Measurements from ENCODE around the gene NLGN1. TPM values are rescaled to one million over a fixed set of nuclear protein-coding genes. Genes with fewer than 3 reads are reported as not detected.
"Not testable (repeated sequence)": the region's sequence is repeated elsewhere in the genome, so short reads cannot be mapped to it uniquely, and the experiment has no call there.

The NLGN1 gene
- total RNA-seq, 1 donor from 2014 or later = 3.9 TPM

DNA sequence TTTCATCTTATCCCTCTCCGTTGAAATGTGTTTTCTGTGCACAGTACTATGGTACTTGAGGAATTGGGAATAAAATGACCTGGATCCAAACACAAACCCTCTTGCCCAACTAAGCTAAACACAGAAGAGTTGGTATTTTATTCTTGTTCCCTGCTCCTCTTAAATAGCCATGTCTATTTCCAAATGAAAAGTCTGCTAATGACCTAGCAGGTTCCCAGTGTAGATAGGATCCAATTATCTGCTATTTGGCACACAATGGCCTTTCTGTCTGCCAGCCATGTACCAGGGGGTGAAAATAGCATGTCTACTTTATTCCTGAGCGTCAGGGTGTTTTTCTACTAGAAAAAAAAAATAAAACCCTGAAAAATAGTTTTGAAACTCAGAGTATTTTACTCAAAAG is 804.6 kb downstream of the NLGN1 start:
- H3K27me3 ChIP-seq (ENCODE audit: low read depth) = no peaks in the 10 kb centered on the region
- no peak overlapping the region for H3K27ac ChIP-seq
- H3K4me3 ChIP-seq = no peak overlapping the region
- intact Hi-C loops (cut with DNase I) = no loop called here
- no peaks in the 10 kb centered on the region for H3K36me3 ChIP-seq
- H3K4me1 ChIP-seq = no peaks in the 10 kb centered on the region
- TF ChIP-seq, protein P1, sequence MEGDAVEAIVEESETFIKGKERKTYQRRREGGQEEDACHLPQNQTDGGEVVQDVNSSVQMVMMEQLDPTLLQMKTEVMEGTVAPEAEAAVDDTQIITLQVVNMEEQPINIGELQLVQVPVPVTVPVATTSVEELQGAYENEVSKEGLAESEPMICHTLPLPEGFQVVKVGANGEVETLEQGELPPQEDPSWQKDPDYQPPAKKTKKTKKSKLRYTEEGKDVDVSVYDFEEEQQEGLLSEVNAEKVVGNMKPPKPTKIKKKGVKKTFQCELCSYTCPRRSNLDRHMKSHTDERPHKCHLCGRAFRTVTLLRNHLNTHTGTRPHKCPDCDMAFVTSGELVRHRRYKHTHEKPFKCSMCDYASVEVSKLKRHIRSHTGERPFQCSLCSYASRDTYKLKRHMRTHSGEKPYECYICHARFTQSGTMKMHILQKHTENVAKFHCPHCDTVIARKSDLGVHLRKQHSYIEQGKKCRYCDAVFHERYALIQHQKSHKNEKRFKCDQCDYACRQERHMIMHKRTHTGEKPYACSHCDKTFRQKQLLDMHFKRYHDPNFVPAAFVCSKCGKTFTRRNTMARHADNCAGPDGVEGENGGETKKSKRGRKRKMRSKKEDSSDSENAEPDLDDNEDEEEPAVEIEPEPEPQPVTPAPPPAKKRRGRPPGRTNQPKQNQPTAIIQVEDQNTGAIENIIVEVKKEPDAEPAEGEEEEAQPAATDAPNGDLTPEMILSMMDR (IDR thresholded peaks at IDR 0.05) = no peak
- DNase-seq (no peak), ATAC-seq (no peak)
- no peaks in the 10 kb centered on the region for H3K9me3 ChIP-seq

DNA sequence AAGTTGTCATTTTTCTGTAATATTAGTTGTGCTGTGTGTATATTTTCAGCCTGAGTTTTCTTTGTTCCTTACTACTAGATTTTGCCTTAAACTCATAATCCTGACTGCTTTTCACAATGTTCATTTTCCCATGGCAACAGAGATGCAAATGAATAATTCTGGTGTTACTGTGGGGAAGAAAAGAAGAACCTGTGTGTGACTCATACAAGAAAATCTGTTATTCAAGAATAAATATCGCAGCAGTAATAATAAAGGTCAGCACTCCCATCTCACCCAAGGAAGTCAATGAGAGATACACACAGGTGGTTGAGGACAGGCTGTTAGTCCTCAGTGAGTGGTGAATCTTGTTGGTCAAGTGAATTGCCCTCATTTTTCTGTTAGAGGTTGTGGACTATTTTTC is 805.0 kb downstream of the NLGN1 start:
- no peaks in the 10 kb centered on the region for H3K27me3 ChIP-seq (ENCODE audit: low read depth)
- no peak overlapping the region for H3K4me3 ChIP-seq
- no peaks in the 10 kb centered on the region for H3K4me1 ChIP-seq
- intact Hi-C loops (cut with DNase I) = no loop called here
- no peak for DNase-seq
- no peak overlapping the region for H3K27ac ChIP-seq
- ATAC-seq = no peak
- TF ChIP-seq, protein P1 (IDR thresholded peaks at IDR 0.05) = no peak
- H3K36me3 ChIP-seq = no peaks in the 10 kb centered on the region
- H3K9me3 ChIP-seq = no peaks in the 10 kb centered on the region

DNA sequence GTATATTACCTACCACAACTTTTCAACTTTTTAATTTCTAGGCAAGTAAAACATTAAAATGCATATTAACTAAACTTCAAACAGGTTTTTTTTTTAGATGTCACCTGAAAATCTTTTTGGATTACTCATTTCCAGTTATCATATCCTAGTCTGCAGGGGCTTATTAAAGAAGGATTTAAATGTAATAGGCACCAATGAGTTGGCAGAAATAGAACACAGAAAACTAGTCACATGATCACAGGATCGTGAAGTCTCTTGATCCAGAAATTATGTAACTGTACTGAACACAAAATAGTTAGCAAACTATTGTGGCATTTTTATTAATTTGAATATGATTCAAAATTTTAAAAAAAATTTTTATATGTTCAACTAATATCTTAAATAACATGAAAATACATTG is 807.2 kb downstream of the NLGN1 start:
- TF ChIP-seq, protein P1 (IDR thresholded peaks at IDR 0.05) = no peak
- Histone ChIP-seq H3K9me3 (no peaks in the 10 kb centered on the region), H3K27me3 (ENCODE audit: low read depth) (no peaks in the 10 kb centered on the region), H3K4me1 (no peaks in the 10 kb centered on the region), H3K27ac (no peak overlapping the region), H3K36me3 (no peaks in the 10 kb centered on the region), H3K4me3 (no peak overlapping the region)
- intact Hi-C loops (cut with DNase I) = no loop called here
- ATAC-seq (no peak), DNase-seq (no peak)

DNA sequence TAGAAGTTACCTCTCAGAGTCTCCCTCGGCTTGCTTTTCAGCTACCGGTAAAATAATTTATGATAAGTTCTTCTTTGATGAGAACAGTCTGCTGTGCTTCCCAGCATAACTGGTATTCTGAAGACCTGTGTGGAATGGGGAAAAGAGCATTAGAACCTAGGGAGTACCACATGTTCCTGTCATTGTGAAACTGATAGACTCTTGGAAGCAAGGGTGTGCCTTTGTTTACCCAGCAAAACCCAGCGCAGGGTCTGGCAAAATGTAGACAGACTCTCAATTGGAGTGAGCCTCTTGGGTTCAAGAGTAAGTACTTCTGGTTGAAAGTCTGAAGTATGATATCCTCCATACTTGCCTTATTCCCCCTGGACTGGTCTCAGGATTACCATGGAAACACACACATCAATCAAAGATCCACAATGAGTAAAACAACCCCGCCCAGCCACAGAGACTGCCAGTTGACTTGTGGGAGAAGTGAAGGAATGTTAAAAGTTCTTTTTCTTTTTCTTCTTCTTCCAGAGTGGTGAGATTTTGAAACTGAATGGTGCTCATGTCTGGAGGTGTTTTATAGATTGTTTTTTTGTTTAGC is 809.2 kb downstream of the NLGN1 start:
- H3K27ac ChIP-seq = no peak overlapping the region
- H3K4me1 ChIP-seq = no peaks in the 10 kb centered on the region
- H3K4me3 ChIP-seq = no peak overlapping the region
- intact Hi-C loops (cut with DNase I) = no loop called here
- TF ChIP-seq, protein P1 (IDR thresholded peaks at IDR 0.05) = no peak
- DNase-seq (no peak), ATAC-seq (peak; percentile 61 to 82)
- no peaks in the 10 kb centered on the region for H3K9me3 ChIP-seq
- no peaks in the 10 kb centered on the region for H3K27me3 ChIP-seq (ENCODE audit: low read depth)
- no peaks in the 10 kb centered on the region for H3K36me3 ChIP-seq

DNA sequence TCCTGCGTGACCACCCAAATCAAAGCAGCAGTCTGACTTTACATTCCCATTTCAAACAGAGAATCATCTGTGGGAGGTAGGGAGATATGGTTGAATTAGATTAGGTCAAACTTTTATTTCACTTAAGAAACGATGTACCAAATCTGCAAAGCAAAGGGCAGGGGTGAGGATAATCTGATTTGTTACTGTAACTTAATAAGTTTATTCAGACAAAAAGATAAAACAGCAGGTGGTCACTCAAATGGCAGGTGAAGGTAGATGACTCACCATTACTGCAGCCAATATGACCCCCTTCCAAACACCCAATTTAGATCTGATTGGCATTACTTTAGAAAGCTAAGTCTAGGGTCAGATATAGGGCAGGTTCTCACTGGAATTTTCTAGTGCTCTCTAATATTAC is 810.6 kb downstream of the NLGN1 start:
- TF ChIP-seq, protein P1 (IDR thresholded peaks at IDR 0.05) = no peak
- H3K9me3 ChIP-seq = no peaks in the 10 kb centered on the region
- ATAC-seq = no peak
- no peaks in the 10 kb centered on the region for H3K4me1 ChIP-seq
- no peak for DNase-seq
- H3K27ac ChIP-seq = no peak overlapping the region
- no peak overlapping the region for H3K4me3 ChIP-seq
- intact Hi-C loops (cut with DNase I) = no loop called here
- no peaks in the 10 kb centered on the region for H3K36me3 ChIP-seq
- no peaks in the 10 kb centered on the region for H3K27me3 ChIP-seq (ENCODE audit: low read depth)

DNA sequence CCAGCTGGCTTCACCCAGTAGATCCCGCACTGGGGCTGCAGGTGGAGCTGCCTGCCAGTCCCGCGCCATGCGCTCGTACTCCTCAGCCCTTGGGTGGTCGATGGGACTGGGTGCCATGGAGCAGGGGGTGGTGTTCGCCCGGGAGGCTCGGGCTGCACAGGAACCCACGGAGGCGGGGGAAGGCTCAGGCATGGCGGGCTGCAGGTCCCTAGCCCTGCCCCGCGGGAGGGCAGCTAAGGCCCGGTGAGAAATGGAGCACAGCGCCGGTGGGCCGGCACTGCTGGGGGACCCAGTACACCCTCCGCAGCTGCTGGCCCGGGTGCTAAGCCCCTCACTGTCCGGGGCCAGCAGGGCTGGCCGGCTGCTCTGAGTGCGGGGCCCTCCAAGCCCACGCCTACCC is 814.4 kb downstream of the NLGN1 start:
- H3K36me3 ChIP-seq; H3K27ac ChIP-seq; intact Hi-C loops (cut with DNase I); H3K4me3 ChIP-seq; ATAC-seq; H3K9me3 ChIP-seq; H3K4me1 ChIP-seq; H3K27me3 ChIP-seq (ENCODE audit: low read depth); DNase-seq: not testable (repeated sequence)

Measured in lower lobe of right lung (tissue), 2 donors.